Activated CD8-positive, alpha-beta T cell treated with anti-CD3 and anti-CD28 coated beads, Interleukin-2, amount 10 ng/mL, durations not matched to agents 7 days and 5 days (primary cell): ENCODE results near the gene NTF4. TPM values are rescaled to one million over a fixed set of nuclear protein-coding genes. Genes with fewer than 3 reads are reported as not detected.
A peak's percentile ranks its signal among the peaks of the same experiment; 100 is the strongest.
"Not testable (repeated sequence)": the region's sequence is repeated elsewhere in the genome, so short reads cannot be mapped to it uniquely, and the experiment has no call there.

ENCODE experiments used
- ATAC-seq: fragments of 150-1000 bp; cut with Tn5 transposase; one replicate; pipeline ENCODE4 v1.10.0; 2021; ENCODE audit warnings: moderate library complexity
- CTCF ChIA-PET: fragments of 350-600 bp; sonication (Branson Sonifier 250); formaldehyde crosslinking; loops from one replicate; lab custom pipeline; 2021; ENCODE audit warnings: antibody characterized with exemption; lab: Charles Lee
- POLR2A ChIA-PET: fragments of 350-600 bp; sonication (Branson Sonifier 250); formaldehyde crosslinking; loops from one replicate; lab custom pipeline; 2021; ENCODE audit warnings: antibody characterized with exemption; lab: Charles Lee
- DNase-seq: peaks from one replicate; pipeline ENCODE4 v3.0.0-alpha.2; 2020
- H3K27ac Mint-ChIP-seq: one replicate; pipeline ENCODE4 v1.8.0; 2021; ENCODE audit warnings: mild to moderate bottlenecking, mixed read lengths
- H3K27me3 Mint-ChIP-seq: one replicate; pipeline ENCODE4 v1.8.0; 2021; ENCODE audit warnings: low read depth, mixed read lengths
- H3K36me3 Mint-ChIP-seq: one replicate; pipeline ENCODE4 v1.8.0; 2021; ENCODE audit warnings: low read depth, mixed read lengths
- H3K4me1 Mint-ChIP-seq: one replicate; pipeline ENCODE4 v1.8.0; 2021; ENCODE audit warnings: low read depth, mixed read lengths
- H3K4me3 Mint-ChIP-seq: one replicate; pipeline ENCODE4 v1.8.0; 2021; ENCODE audit warnings: mild to moderate bottlenecking, mixed read lengths
- H3K9me3 Mint-ChIP-seq: one replicate; pipeline ENCODE4 v1.8.0; 2022; ENCODE audit warnings: mixed read lengths; ENCODE audit not compliant: insufficient read depth
- total RNA-seq, 2 experiments: library from RNA; stranded (reverse); gene quantifications; one replicate each; pipeline ENCODE4 v1.2.3, GENCODE V29; 2021

The NTF4 gene
- total RNA-seq, 2 experiments from 2014 or later, result not detected

GRCh38 chr19:49065905-49066512 is 1.4 kb upstream of the NTF4 start:
- H3K4me3 Mint-ChIP-seq, result no peak overlapping the region
- H3K27ac Mint-ChIP-seq, result no peak overlapping the region
- H3K27me3 Mint-ChIP-seq, result peaks cover 61% of the 10 kb centered on the region
- H3K36me3 Mint-ChIP-seq, result no peaks in the 10 kb centered on the region
- no peaks in the 10 kb centered on the region for H3K4me1 Mint-ChIP-seq
- DNase-seq (no peak), ATAC-seq (no peak)
- ChIA-PET POLR2A (no interaction called here), CTCF (interaction anchor here (1.0 kb wide), 1 partner anchor 32 kb away, joined by 4 read pairs; no protein-coding TSS in a partner anchor)
- no peaks in the 10 kb centered on the region for H3K9me3 Mint-ChIP-seq

DNA sequence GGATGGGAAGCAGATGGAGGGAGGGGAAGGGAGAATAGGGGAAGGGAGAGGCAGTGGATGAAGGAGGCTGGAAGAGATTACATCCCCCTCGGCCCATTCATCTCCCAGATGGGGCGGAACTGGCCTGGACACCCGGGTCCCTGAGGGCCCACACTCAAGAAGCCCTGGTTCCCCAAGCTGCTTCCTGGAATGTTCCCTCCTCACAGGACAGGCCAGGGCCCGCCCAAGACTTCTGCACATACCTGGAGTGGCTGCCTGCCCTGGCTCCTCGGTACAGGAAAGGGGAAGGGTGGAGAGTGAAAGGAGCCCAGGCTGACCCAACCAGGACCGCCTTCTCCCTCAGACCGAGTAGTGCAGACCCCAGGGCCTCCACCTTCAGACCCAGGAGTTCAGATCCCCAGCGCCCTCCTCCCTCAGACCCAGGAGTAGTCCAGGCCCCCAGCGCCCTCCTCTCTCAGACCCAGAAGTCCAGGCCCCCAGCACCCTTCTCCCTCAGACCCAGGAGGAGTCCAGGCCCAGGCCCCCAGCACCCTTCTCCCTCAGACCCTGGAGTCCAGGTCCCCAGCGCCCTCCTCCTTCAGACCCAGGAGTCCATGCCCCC is 489 bp downstream of the NTF4 start:
- H3K4me1 Mint-ChIP-seq, result no peaks in the 10 kb centered on the region
- DNase-seq (no peak), ATAC-seq (no peak)
- peaks cover 59% of the 10 kb centered on the region for H3K27me3 Mint-ChIP-seq
- POLR2A ChIA-PET, result no interaction called here
- no peaks in the 10 kb centered on the region for H3K36me3 Mint-ChIP-seq
- no peak overlapping the region for H3K4me3 Mint-ChIP-seq
- H3K27ac Mint-ChIP-seq, result no peak overlapping the region
- H3K9me3 Mint-ChIP-seq, result no peaks in the 10 kb centered on the region
- CTCF ChIA-PET, result no interaction called here

DNA sequence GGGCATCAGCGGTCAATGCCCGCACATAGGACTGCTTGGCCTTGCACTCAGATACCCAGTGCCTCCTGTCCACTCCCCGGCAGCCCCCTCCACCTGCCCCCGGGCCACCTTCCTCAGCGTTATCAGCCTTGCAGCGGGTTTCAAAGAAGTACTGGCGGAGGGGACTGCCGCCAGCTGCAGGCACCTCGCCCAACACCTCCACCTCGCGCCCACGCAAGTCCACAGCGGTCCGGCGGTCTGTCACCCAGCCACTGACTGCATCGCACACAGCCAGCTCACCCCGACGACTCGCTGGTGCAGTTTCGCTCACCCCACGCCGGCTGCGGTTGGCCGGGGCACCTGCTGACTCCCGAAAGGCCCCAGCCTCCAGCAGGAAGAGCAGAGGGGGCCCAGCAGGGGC is 3.2 kb downstream of the NTF4 start:
- H3K4me3 Mint-ChIP-seq, result no peak overlapping the region
- H3K36me3 Mint-ChIP-seq, result no peaks in the 10 kb centered on the region
- ATAC-seq (no peak), DNase-seq (no peak)
- POLR2A ChIA-PET, result no interaction called here
- H3K9me3 Mint-ChIP-seq, result no peaks in the 10 kb centered on the region
- H3K27me3 Mint-ChIP-seq, result peaks cover 68% of the 10 kb centered on the region
- no peak overlapping the region for H3K27ac Mint-ChIP-seq
- CTCF ChIA-PET, result no interaction called here
- H3K4me1 Mint-ChIP-seq, result peaks cover 19% of the 10 kb centered on the region

DNA sequence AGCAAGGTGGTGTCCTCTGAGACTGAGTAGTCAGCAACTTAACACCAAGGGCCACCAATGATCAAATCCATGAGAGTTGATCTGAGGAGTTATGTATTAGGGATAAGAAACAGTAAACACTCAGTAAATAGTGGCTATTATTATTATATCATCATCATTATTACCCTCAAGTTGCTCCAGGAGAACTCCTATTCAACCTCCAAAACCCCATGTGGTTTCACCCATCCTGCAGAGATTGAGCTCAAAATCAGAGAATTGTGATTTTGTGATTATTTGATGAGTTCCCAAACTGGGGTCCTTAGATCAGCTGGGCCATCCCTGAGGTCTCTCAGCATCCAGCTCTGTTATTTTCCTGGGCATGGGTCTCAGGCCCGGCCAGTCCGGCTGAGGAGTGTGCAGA is 3.6 kb downstream of the NTF4 start:
- Mint-ChIP-seq H3K36me3 (no peaks in the 10 kb centered on the region), H3K4me3 (no peak overlapping the region), H3K27me3 (peaks cover 67% of the 10 kb centered on the region), H3K9me3 (no peaks in the 10 kb centered on the region), H3K4me1 (peaks cover 24% of the 10 kb centered on the region), H3K27ac (no peak overlapping the region)
- CTCF ChIA-PET, result interaction anchor here (1.9 kb wide), 1 partner anchor 138 kb away, joined by 4 read pairs; no protein-coding TSS in a partner anchor
- ATAC-seq (no peak), DNase-seq (no peak)
- POLR2A ChIA-PET, result no interaction called here

- Mint-ChIP-seq H3K4me3 (no peak overlapping the region), H3K4me1 (peaks cover 28% of the 10 kb centered on the region), H3K27ac (no peak overlapping the region), H3K27me3 (peaks cover 52% of the 10 kb centered on the region), H3K9me3 (no peaks in the 10 kb centered on the region), H3K36me3 (no peaks in the 10 kb centered on the region)
- POLR2A ChIA-PET, result no interaction called here
- DNase-seq (no peak), ATAC-seq (no peak)
- CTCF ChIA-PET, result interaction anchor here (1.1 to 1.9 kb wide), 4 partner anchors 10 to 140 kb away, joined by 3 to 7 read pairs (median 4); no protein-coding TSS in a partner anchor
Measured at GRCh38 chr19:49059053-49059452, 5.6 kb downstream of the NTF4 start.

DNA sequence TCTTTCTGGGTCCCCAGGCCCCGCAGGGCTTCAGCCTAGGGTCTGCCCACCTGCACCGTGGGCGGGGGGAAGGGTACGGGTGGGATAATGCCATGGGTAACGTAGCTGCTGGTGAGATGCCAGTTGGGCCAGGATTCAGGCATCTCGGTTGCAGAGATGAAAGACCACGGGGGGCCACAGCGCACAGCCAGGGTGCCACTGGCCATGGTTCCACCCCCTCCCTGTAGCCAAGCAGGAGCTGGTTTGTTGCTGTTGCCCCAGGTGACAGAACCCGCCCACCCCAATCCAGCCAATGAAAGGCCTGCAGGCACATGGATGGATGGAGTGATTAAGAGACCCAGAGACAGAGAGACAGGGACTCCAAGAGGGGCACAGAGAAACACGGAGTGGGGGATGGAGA is 6.1 kb downstream of the NTF4 start:
- H3K4me1 Mint-ChIP-seq, result peaks cover 28% of the 10 kb centered on the region

GRCh38 chr19:49057636-49058234 is 6.9 kb downstream of the NTF4 start, which contains the start of gene CGB7:
Gene CGB7 (minus strand): TSS chr19:49057749. CDS start chr19:49055375, 2,374 bp downstream.
- H3K4me3 Mint-ChIP-seq, result peak within 1 kb of the TSS; percentile 52
- no peak within 1 kb of the TSS for H3K27ac Mint-ChIP-seq
- ChIA-PET CTCF (interaction anchor here (0.9 to 2.4 kb wide), 7 partner anchors 17 to 141 kb away, joined by 3 to 8 read pairs (median 5); partner anchors contain the start of genes GYS1, LIN7B and RUVBL2), POLR2A (no interaction called here)
- H3K4me1 Mint-ChIP-seq, result peaks cover 28% of the 10 kb centered on the region
- peaks cover 45% of the 10 kb centered on the region for H3K27me3 Mint-ChIP-seq
- peak; percentile 51 for DNase-seq
- ATAC-seq, result peak; percentile 13
- no peaks in the 10 kb centered on the region for H3K36me3 Mint-ChIP-seq
- no peaks in the 10 kb centered on the region for H3K9me3 Mint-ChIP-seq

More for the DNA sequence above, 6.1 kb downstream of the NTF4 start:
- no peak for DNase-seq
- ChIA-PET CTCF (interaction anchor here (1.7 to 1.9 kb wide), 2 partner anchors 11 to 59 kb away, joined by 5 to 7 read pairs; no protein-coding TSS in a partner anchor), POLR2A (no interaction called here)
- H3K27me3 Mint-ChIP-seq, result peaks cover 49% of the 10 kb centered on the region
- no peak overlapping the region for H3K4me3 Mint-ChIP-seq
- no peak for ATAC-seq
- no peaks in the 10 kb centered on the region for H3K9me3 Mint-ChIP-seq
- no peak overlapping the region for H3K27ac Mint-ChIP-seq
- H3K36me3 Mint-ChIP-seq, result no peaks in the 10 kb centered on the region

DNA sequence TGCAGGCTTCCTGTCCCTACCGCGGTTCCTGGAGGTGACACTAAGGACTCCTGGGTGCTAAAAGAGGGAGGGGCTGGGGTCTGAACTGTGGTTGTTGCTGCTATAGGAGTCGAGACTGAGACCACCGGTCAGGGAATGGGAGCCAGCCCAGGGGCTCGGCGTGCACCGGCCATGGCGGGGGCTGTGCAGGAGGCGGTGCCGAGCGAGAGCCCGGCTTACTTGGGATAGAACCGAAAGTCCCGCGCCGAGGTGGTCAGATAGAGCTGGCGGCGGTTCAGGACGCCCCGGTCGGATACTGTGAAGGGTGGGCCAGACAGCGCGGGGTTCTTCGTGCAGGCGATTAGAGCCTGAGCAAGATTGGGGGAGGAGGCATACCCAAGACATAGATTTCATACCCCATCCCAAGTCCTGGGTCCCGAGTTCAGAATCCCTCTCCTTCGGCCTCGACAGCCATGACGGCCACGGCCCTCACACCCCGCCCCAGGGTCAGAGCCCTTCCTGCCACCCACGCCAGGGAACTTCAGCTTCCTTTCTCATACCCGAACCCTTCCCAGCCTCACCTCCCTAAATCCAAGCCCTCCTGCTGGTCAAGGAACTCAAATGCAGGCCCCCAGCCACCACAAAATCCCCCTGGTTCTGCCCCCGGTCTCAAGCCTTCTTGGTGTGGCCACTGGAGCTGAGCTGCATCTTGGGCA is 7.6 kb downstream of the NTF4 start:
- H3K9me3 Mint-ChIP-seq, ATAC-seq, DNase-seq, H3K27ac Mint-ChIP-seq, H3K36me3 Mint-ChIP-seq, POLR2A ChIA-PET: not testable (repeated sequence)
- Mint-ChIP-seq H3K4me3 (peak overlapping the region; percentile 52), H3K27me3 (peaks cover 45% of the 10 kb centered on the region), H3K4me1 (peaks cover 28% of the 10 kb centered on the region)
- CTCF ChIA-PET, result interaction anchor here (0.9 to 2.4 kb wide), 11 partner anchors 18 to 661 kb away, joined by 3 to 8 read pairs (median 4); partner anchors contain the start of genes GYS1, LIN7B and RUVBL2

DNA sequence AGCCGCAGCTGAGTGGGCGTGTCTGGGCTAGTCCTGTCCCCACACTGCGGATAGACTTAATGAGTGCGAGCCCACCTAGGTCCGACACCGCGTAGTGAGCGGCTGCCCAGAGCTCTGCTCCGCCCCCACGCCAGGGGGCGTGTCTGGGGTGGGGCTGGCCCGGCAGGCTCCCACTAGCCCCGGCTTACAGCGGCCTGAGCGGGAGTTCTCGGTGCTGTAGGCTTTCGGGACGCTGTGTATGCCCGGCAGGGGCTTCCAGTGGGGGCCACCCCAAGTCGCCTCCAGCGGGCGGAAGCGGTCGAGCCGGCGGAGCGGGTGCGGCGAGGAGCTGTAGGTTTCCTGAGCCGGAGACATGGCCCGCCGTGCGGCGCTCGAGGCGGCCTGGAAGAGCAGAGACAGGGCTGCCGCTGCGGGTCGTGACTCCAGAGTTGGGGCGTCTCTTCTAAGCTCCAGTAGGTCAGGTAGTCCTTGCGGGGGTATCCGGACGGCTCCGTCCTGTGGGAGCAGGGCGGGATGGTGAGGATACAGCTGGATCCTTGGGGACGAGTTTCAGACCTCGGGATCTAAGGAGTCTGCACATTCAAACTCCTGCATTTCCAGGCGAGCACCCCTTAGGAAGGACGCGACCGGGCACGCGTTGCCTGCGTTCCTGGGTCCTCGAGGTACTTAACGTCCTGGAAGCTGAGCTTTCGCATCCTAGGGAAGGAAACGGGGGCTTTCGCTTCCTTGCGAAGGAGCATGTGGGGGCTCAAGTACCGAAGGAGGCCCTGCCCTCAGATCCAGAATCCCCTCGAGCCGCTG is 8.3 kb downstream of the NTF4 start:
- DNase-seq, result peak; percentile 68
- Mint-ChIP-seq H3K27ac (no peak overlapping the region), H3K4me1 (peaks cover 28% of the 10 kb centered on the region), H3K9me3 (no peaks in the 10 kb centered on the region), H3K27me3 (peaks cover 45% of the 10 kb centered on the region), H3K4me3 (peak overlapping the region; percentile 52), H3K36me3 (no peaks in the 10 kb centered on the region)
- peak; percentile 84 for ATAC-seq
- CTCF ChIA-PET, result interaction anchor here (0.5 to 2.4 kb wide), 11 partner anchors 18 to 1147 kb away, joined by 3 to 8 read pairs (median 3); partner anchors contain the start of genes GYS1, LIN7B and RUVBL2
- POLR2A ChIA-PET, result no interaction called here

GRCh38 chr19:49050376-49051033 is 14.1 kb downstream of the NTF4 start:
- H3K4me3 Mint-ChIP-seq, H3K9me3 Mint-ChIP-seq, H3K36me3 Mint-ChIP-seq, H3K4me1 Mint-ChIP-seq, DNase-seq, H3K27ac Mint-ChIP-seq, H3K27me3 Mint-ChIP-seq, POLR2A ChIA-PET, CTCF ChIA-PET, ATAC-seq: not testable (repeated sequence)
